K562 (cell line): Measurements from ENCODE around the gene TARS1. TPM values are rescaled to one million over a fixed set of nuclear protein-coding genes. Genes with fewer than 3 reads are reported as not detected.

Experiments used
- BACH1 ChIP-seq: fragments of 200-800 bp; sonication (Bioruptor generic); IDR thresholded peaks from 2 replicates; pipeline ENCODE4 v1.6.1; 2016; ENCODE audit warnings: missing genetic modification characterization, missing compliant biosample characterization
- BCOR ChIP-seq: fragments of 450-650 bp; IDR thresholded peaks from 2 replicates; pipeline ENCODE4 v1.6.1; 2016
- BDP1 ChIP-seq: IDR thresholded peaks from 3 replicates; pipeline ENCODE4 v1.6.1; 2011; ENCODE audit not compliant: insufficient read length, insufficient read depth
- BHLHE40 ChIP-seq: IDR thresholded peaks from 2 replicates; pipeline ENCODE4 v1.6.1; 2011; ENCODE audit warnings: low read length, improper control_type of control experiment
- CGGBP1 ChIP-seq: fragments of 250-450 bp; sonication (Bioruptor Pico); IDR thresholded peaks from 2 replicates; pipeline ENCODE4 v1.9.0; 2021; ENCODE audit warnings: mild to moderate bottlenecking
- IFI16 ChIP-seq: fragments of 250-450 bp; sonication (Bioruptor Pico); IDR thresholded peaks from 2 replicates; pipeline ENCODE4 v2.1.2; 2022; ENCODE audit warnings: mild to moderate bottlenecking, inconsistent platforms
- NCOA4 ChIP-seq: fragments of 450-650 bp; IDR thresholded peaks from 2 replicates; pipeline ENCODE4 v1.6.1; 2018; ENCODE audit warnings: mild to moderate bottlenecking; ENCODE audit not compliant: partially characterized antibody
- NFE2 ChIP-seq: IDR thresholded peaks from 2 replicates; pipeline ENCODE4 v1.6.1; 2014; ENCODE audit warnings: antibody characterized with exemption, low read depth
- PHF21A ChIP-seq: fragments of 450-650 bp; IDR thresholded peaks from 2 replicates; pipeline ENCODE4 v1.6.1; 2017; ENCODE audit warnings: low read depth, borderline replicate concordance
- POLR2G ChIP-seq: fragments of 200-400 bp; formaldehyde crosslinking; IDR thresholded peaks from 2 replicates; pipeline ENCODE4 v1.6.1; 2017; ENCODE audit warnings: low read depth, mild to moderate bottlenecking, antibody characterized with exemption, low read length, moderate library complexity
- RBBP5 ChIP-seq: fragments of 200-600 bp; sonication (generic); IDR thresholded peaks from 2 replicates; pipeline ENCODE4 v1.6.1; 2012; ENCODE audit warnings: borderline replicate concordance, mild to moderate bottlenecking, low read length, control low read depth, inconsistent platforms; ENCODE audit not compliant: insufficient read depth, poor library complexity, severe bottlenecking
- REST ChIP-seq, 2 experiments: fragments of 450-650 bp; formaldehyde crosslinking in 1 of 2; IDR thresholded peaks; 2 replicates each; pipeline versions ENCODE4 v1.4.0 to v1.6.1; 2014 to 2020; ENCODE audit warnings: mild to moderate bottlenecking in 2 of 2, borderline replicate concordance in 1 of 2, low read depth in 1 of 2
- SNIP1 ChIP-seq: fragments of 450-650 bp; IDR thresholded peaks from 2 replicates; pipeline ENCODE4 v1.7.1; 2017; ENCODE audit warnings: low read depth, mild to moderate bottlenecking
- SREBF1 ChIP-seq: fragments of 150-350 bp; IDR thresholded peaks from 2 replicates; pipeline ENCODE4 v1.6.1; 2014; ENCODE audit warnings: antibody characterized with exemption, low read depth, low read length, borderline replicate concordance
- SUPT5H ChIP-seq: fragments of 450-650 bp; IDR thresholded peaks from 2 replicates; pipeline ENCODE4 v1.6.1; 2016
- TAF7 ChIP-seq: fragments of 450-650 bp; IDR thresholded peaks from 2 replicates; pipeline ENCODE4 v1.6.1; 2016; ENCODE audit warnings: missing genetic modification characterization, missing compliant biosample characterization
- TBP ChIP-seq: optimal IDR thresholded peaks from 2 replicates; pipeline ENCODE3; 2011; ENCODE audit warnings: low read depth, low read length, improper control_type of control experiment
- TCF3 ChIP-seq: sonication (generic); formaldehyde crosslinking; IDR thresholded peaks from 2 replicates; pipeline ENCODE4 v1.4.0; 2020; ENCODE audit warnings: mild to moderate bottlenecking, missing genetic modification reagents
- XRCC4 ChIP-seq: IDR thresholded peaks from one replicate; pipeline ENCODE4 v1.6.1; 2011; ENCODE audit not compliant: insufficient read depth, insufficient read length; ENCODE audit errors: extremely low read depth
- ZNF431 ChIP-seq: sonication (generic); formaldehyde crosslinking; IDR thresholded peaks from 2 replicates; pipeline ENCODE4 v1.8.0; 2022; ENCODE audit warnings: mild to moderate bottlenecking, missing genetic modification reagents
- polyA plus RNA-seq, 8 experiments: library from polyadenylated mRNA; depleted of rRNA in 4 of 8; stranded (reverse) in 5 of 8; unstranded in 3 of 8; fragments of >200 nt; fragmentation: Nextera tagmentation in 2 of 8; fragmentation: Illumina TruSeq in 1 of 8; extraction: Ambion mirVana in 2 of 8; extraction: Trizol in 1 of 8; gene quantifications; 2 replicates each; pipeline versions ENCODE4 v1.2.1 to v1.2.3, GENCODE V29; 2011 to 2014; ENCODE audit warnings: inconsistent platforms in 1 of 8, missing spikeins in 1 of 8
- total RNA-seq, 7 experiments: library from RNA; depleted of rRNA in 6 of 7; stranded (reverse); fragments of >200 nt in 6 of 7; fragmentation: Illumina TruSeq in 2 of 7; extraction: Trizol in 2 of 7; gene quantifications; 2 replicates each; pipeline versions ENCODE4 v1.2.1 to v1.2.3, GENCODE V29; 2011 to 2021; ENCODE audit warnings: low replicate concordance in 1 of 7

Gene TARS1
- total and polyA plus RNA-seq, 9 of the 15 experiments (the other 6 are each of a cell fraction or from before 2014, with no cell fraction given) = 263 to 518 (median 439) TPM

- peak; percentile 19 for TF ChIP-seq NCOA4
- no peak for TF ChIP-seq REST (IDR thresholded peaks at IDR 0.05; ENCODE audit: borderline replicate concordance)
- no peak; the same call in 1 of the 2 replicates for TF ChIP-seq REST (CRISPR knock-in tag; IDR thresholded peaks at IDR 0.05; ENCODE audit: low read depth)
- peak; percentile 57; the same call in 1 of the 2 replicates for TF ChIP-seq BACH1 (tag)
- peak; percentile 15 for TF ChIP-seq RBBP5
- no peak for TF ChIP-seq TAF7 (tag)
- no peak for TF ChIP-seq TCF3
- 0 out of 2 replicates have a peak, but pooled peaks have one; percentile 3 for TF ChIP-seq BCOR
- TF ChIP-seq SNIP1 = no peak
- no peak for TF ChIP-seq PHF21A
- no peak for TF ChIP-seq BDP1
- TF ChIP-seq XRCC4 = no peak
- peak; percentile 57 for TF ChIP-seq SUPT5H
- peak; percentile 33 for TF ChIP-seq TBP
- no peak for TF ChIP-seq NFE2
- no peak for TF ChIP-seq CGGBP1
- no peak for TF ChIP-seq IFI16 (CRISPR knock-in tag)
- 0 out of 2 replicates have a peak, but pooled peaks have one; percentile 22 for TF ChIP-seq ZNF431 (CRISPR knock-in tag)
- TF ChIP-seq POLR2G = 0 out of 2 replicates have a peak, but pooled peaks have one; percentile 27
- 0 out of 2 replicates have a peak, but pooled peaks have one; percentile 2 for TF ChIP-seq BHLHE40
- TF ChIP-seq SREBF1 = no peak
Observed at GRCh38 chr5:33441241-33442177, 744 bp downstream of the TARS1 start (continued).
